RWPE2 (cell line): ENCODE results near the gene CIAO2B.

Experiments
- ATAC-seq: fragments of 200-7000 bp; cut with Tn5 transposase; 3 replicates; pipeline ENCODE4 v1.9.1; 2021; ENCODE audit warnings: low read depth
- DNase-seq: peaks from one replicate; pipeline ENCODE4 v3.0.0-alpha.2; 2020; ENCODE audit warnings: low spot score
- H3K27ac ChIP-seq: fragments of 450-650 bp; 2 replicates; pipeline ENCODE4 v1.5.1; 2017; ENCODE audit warnings: mild to moderate bottlenecking; ENCODE audit not compliant: poor library complexity, severe bottlenecking
- H3K27me3 ChIP-seq: fragments of 250-450 bp; sonication (Bioruptor Pico); 2 replicates; pipeline ENCODE4 v1.5.1; 2021; ENCODE audit warnings: mild to moderate bottlenecking, moderate library complexity; ENCODE audit not compliant: insufficient read depth, poor library complexity, severe bottlenecking
- H3K36me3 ChIP-seq: fragments of 250-450 bp; sonication (Bioruptor Pico); 2 replicates; pipeline ENCODE4 v1.5.1; 2020; ENCODE audit warnings: low read depth, mild to moderate bottlenecking, moderate library complexity
- H3K4me1 ChIP-seq: fragments of 250-450 bp; sonication (Bioruptor Pico); 2 replicates; pipeline ENCODE4 v1.5.1; 2021; ENCODE audit warnings: mild to moderate bottlenecking, moderate library complexity; ENCODE audit not compliant: insufficient read depth, poor library complexity, severe bottlenecking
- H3K4me3 ChIP-seq: fragments of 250-450 bp; sonication (Bioruptor Pico); 2 replicates; pipeline ENCODE4 v1.5.1; 2021; ENCODE audit warnings: mild to moderate bottlenecking, moderate library complexity; ENCODE audit not compliant: severe bottlenecking
- H3K9me3 ChIP-seq: fragments of 250-450 bp; sonication (Bioruptor Pico); 2 replicates; pipeline ENCODE4 v1.5.1; 2021; ENCODE audit warnings: mild to moderate bottlenecking, moderate library complexity; ENCODE audit not compliant: severe bottlenecking
- CTCF ChIP-seq: fragments of 450-650 bp; IDR thresholded peaks from one replicate; pipeline ENCODE4 v1.5.1; 2017; ENCODE audit warnings: mild to moderate bottlenecking, moderate library complexity; ENCODE audit not compliant: poor library complexity, severe bottlenecking

The CIAO2B gene

GRCh38 chr16:66920924-66921680, 13.1 kb downstream of the CIAO2B start:
- Histone ChIP-seq H3K27me3 (peaks cover 20% of the 10 kb centered on the region), H3K4me1 (no peaks in the 10 kb centered on the region)
- TF ChIP-seq CTCF: no peak

GRCh38 chr16:66920299-66920590, 14.0 kb downstream of the CIAO2B start:
- Histone ChIP-seq H3K27me3 (peaks cover 11% of the 10 kb centered on the region), H3K36me3 (no peaks in the 10 kb centered on the region), H3K9me3 (no peaks in the 10 kb centered on the region), H3K4me3 (no peak overlapping the region), H3K4me1 (no peaks in the 10 kb centered on the region), H3K27ac (no peak overlapping the region)
- TF ChIP-seq CTCF: no peak
- DNase-seq (no peak), ATAC-seq (no peak)

More at GRCh38 chr16:66920924-66921680, 13.1 kb downstream of the CIAO2B start:
- Histone ChIP-seq H3K27ac (no peak overlapping the region), H3K36me3 (no peaks in the 10 kb centered on the region), H3K9me3 (no peaks in the 10 kb centered on the region), H3K4me3 (no peak overlapping the region)
- ATAC-seq (no peak; the same call in 2 of the 3 replicates), DNase-seq (no peak)

- Histone ChIP-seq H3K27ac (no peak overlapping the region), H3K9me3 (no peaks in the 10 kb centered on the region), H3K27me3 (peaks cover 7% of the 10 kb centered on the region), H3K4me1 (no peaks in the 10 kb centered on the region), H3K4me3 (no peak overlapping the region), H3K36me3 (no peaks in the 10 kb centered on the region)
- no peak for TF ChIP-seq CTCF
- ATAC-seq (no peak), DNase-seq (no peak)
These were observed 14.5 kb downstream of the CIAO2B start for GRCh38 chr16:66919569-66920298.

- no peaks in the 10 kb centered on the region for H3K9me3 ChIP-seq
- DNase-seq (no peak), ATAC-seq (no peak)
- no peaks in the 10 kb centered on the region for H3K4me1 ChIP-seq
- H3K4me3 ChIP-seq: no peak within 1 kb of the TSS
- H3K36me3 ChIP-seq: no peaks in the 10 kb centered on the region
- no peak for TF ChIP-seq CTCF
- no peak within 1 kb of the TSS for H3K27ac ChIP-seq
- H3K27me3 ChIP-seq: no peaks in the 10 kb centered on the region
These were observed 15.2 kb downstream of the CIAO2B start, which contains the start of gene CDH16 for GRCh38 chr16:66918803-66919568. Gene CDH16 (minus strand): TSS chr16:66918885. CDS start chr16:66918065, 820 bp downstream.
